Mesodermal cell (in vitro differentiated cells): ENCODE measurements around the gene CD9.

Experiments
- H3K27ac ChIP-seq: 2 replicates; pipeline ENCODE4 v1.7.0; 2013; ENCODE audit warnings: mild to moderate bottlenecking, low read depth, low read length, moderate library complexity; ENCODE audit not compliant: severe bottlenecking
- H3K36me3 ChIP-seq: 2 replicates; pipeline ENCODE4 v1.7.1; 2013; ENCODE audit warnings: mild to moderate bottlenecking, low read length, moderate library complexity; ENCODE audit not compliant: control insufficient read depth, insufficient read depth
- H3K4me1 ChIP-seq: one replicate; pipeline ENCODE4 v1.7.1; 2013; ENCODE audit warnings: mild to moderate bottlenecking, low read length; ENCODE audit not compliant: insufficient read depth, control insufficient read depth, poor library complexity, severe bottlenecking
- H3K4me3 ChIP-seq: 2 replicates; pipeline ENCODE4 v1.7.0; 2013; ENCODE audit warnings: low read length, control low read depth, mild to moderate bottlenecking; ENCODE audit not compliant: insufficient read depth, poor library complexity, severe bottlenecking; ENCODE audit errors: extremely low read depth
- H3K9me3 ChIP-seq: 2 replicates; pipeline ENCODE4 v1.7.1; 2013; ENCODE audit warnings: mild to moderate bottlenecking, low read length, moderate library complexity; ENCODE audit not compliant: control insufficient read depth
- WGBS, 2 experiments: methylation state at CpG; one replicate each; pipeline ENCODE4 v1.1.5; 2013; ENCODE audit warnings: missing lambda C conversion rate in 2 of 2; ENCODE audit not compliant: insufficient coverage in 2 of 2; 5-methylcytosine and 5-hydroxymethylcytosine counted together

Gene CD9

GRCh38 chr12:6224550-6224949, 24.4 kb downstream of the CD9 start:
- H3K4me1 ChIP-seq: peaks cover 23% of the 10 kb centered on the region
- no peaks in the 10 kb centered on the region for H3K9me3 ChIP-seq
- H3K36me3 ChIP-seq: peaks cover 16% of the 10 kb centered on the region
- no peak overlapping the region for H3K4me3 ChIP-seq
- no peak overlapping the region for H3K27ac ChIP-seq
- WGBS, 2 experiments: 87 to 97% methylated on average over 10 of the region's 10 CpGs

DNA sequence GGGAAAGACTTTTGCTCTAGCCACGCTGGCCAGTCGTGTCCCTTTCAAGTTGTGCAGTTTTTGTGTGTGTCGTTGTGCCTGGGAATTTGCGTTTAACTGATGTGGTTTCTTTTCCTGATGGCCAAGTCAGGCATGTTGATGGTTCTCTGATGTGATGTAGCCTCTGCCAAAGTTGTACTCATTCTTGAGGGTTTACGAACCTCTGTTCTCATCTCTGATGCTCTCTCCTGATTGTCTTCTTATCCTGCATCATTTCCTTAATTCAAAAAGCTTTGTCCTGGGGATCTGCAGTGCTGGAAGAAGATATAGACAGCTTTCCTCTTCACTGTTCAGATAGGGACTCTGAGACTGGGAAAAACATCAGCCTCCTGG, 25.4 kb downstream of the CD9 start:
- peaks cover 12% of the 10 kb centered on the region for H3K36me3 ChIP-seq
- H3K4me1 ChIP-seq: peaks cover 34% of the 10 kb centered on the region
- H3K9me3 ChIP-seq: no peaks in the 10 kb centered on the region
- 79 to 95% methylated on average over 2 to 4 of the region's 5 CpGs for WGBS, 2 experiments
- H3K4me3 ChIP-seq: no peak overlapping the region
- peak overlapping the region; percentile 53 for H3K27ac ChIP-seq

- WGBS, 2 experiments: 86 to 90% methylated on average over 7 to 9 of the region's 12 CpGs
- Histone ChIP-seq H3K9me3 (no peaks in the 10 kb centered on the region), H3K27ac (peak overlapping the region; percentile 53), H3K4me1 (peaks cover 39% of the 10 kb centered on the region), H3K36me3 (peaks cover 12% of the 10 kb centered on the region), H3K4me3 (no peak overlapping the region)
Observed at GRCh38 chr12:6226002-6226678, 25.9 kb downstream of the CD9 start.

DNA sequence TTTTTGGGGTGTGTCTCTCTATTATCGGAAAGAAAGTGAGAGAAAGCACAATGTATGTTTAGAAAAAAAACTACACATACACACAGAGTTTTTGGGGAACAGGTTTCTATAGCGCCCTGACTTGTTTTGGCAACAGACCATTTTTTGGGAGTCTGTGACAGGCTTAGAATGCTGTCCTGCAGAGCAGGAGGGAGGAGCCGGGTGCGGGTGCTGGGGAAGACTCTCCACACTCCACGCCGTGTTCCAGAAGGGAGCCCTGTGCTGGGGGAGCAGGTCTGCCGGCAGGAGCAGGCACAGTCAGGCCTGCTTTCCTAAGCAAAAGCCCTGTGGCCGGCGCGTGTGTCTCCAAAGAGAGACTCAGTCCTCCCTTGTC, 26.5 kb downstream of the CD9 start:
- 87 to 88% methylated on average over 6 to 7 of the region's 10 CpGs for WGBS, 2 experiments
- H3K9me3 ChIP-seq: no peaks in the 10 kb centered on the region
- H3K4me1 ChIP-seq: peaks cover 43% of the 10 kb centered on the region
- peaks cover 12% of the 10 kb centered on the region for H3K36me3 ChIP-seq
- H3K4me3 ChIP-seq: no peak overlapping the region
- H3K27ac ChIP-seq: peak overlapping the region; percentile 53

DNA sequence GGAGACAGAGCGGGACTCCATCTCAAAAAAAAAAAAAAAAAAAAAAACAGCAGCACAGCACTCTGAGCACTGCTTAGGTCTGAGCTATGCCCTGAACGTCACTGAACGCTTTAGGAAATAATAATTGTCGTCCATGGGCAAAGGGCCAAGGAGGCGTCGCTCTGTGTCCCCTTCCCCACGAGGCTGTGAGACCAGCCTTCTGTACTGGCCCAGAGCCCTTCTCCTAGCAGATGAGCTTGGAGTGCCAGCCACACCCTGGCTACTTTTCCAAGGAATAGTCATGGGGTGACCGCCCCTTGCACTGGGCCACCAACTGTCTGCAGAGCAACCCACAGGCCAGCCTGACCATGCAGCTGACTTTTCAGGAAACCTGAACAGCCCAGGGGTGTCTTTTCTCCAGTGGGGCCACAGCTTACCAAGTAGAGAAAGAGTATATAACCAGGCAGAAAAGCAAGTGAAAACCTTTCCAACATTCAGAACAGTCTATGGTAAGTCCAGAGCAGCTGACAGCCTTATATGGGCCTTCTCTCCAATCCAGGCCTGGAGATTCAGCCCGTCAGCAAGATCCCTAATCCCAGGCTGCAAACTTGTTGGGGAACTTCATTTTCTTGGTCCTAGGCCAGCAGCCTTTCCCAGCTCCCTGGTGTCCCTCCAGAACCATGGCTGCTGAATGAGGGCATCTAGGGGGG, 28.5 kb downstream of the CD9 start:
- no peak overlapping the region for H3K4me3 ChIP-seq
- H3K9me3 ChIP-seq: no peaks in the 10 kb centered on the region
- H3K36me3 ChIP-seq: peaks cover 15% of the 10 kb centered on the region
- H3K27ac ChIP-seq: no peak overlapping the region
- H3K4me1 ChIP-seq: peaks cover 43% of the 10 kb centered on the region
- 93 to 99% methylated on average over 7 to 8 of the region's 9 CpGs for WGBS, 2 experiments

DNA sequence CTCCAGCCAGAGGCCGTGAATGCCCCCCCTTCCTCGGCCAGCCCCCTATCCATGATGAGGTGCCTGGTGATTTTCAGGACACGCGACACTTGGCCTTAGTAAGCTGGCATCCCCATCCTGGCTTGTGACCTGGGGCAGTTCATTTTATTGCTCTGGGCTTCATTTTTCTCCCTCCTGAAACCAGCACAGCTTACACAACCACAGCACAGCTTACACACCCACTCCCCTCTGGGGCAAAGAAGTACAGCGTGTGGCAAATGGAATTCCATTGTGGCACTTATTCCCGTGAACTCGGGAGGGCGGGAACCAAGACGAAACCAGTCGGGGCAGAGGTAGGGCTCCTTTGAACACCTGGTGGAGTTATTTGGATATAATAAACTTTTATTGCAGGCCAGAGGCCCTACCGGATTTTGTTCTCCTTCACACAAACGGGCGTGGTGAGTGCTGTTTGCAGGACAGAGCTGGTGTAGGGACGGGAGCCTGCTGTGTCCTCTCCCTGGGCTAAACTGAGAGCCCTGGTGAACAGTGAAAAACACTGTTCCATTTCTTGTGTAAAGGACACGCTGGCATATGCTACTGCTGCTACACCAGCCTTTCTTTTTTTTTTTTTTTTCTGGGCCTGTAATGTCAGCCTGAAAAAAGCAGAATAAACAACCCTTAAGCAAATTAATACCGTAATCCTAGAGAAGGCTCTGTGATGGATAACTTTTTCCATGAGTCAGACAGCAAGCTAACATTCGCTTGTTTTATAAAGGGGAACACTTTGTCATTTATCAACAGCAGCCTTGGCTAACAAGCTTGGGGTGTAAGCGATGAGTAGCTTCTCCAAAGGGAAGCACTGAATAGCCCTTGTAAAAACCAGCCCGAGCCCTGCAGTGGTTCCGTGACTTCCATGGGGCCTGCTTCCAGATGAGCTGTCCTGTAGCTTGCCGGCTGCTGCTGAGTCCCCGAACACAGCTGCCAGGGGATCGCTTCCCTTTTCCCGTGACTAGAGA, 29.3 kb downstream of the CD9 start:
- Histone ChIP-seq H3K27ac (peak overlapping the region; percentile 67), H3K4me1 (peaks cover 43% of the 10 kb centered on the region), H3K36me3 (peaks cover 14% of the 10 kb centered on the region), H3K9me3 (no peaks in the 10 kb centered on the region), H3K4me3 (no peak overlapping the region)
- WGBS, 2 experiments: 88 to 90% methylated on average over 17 of the region's 24 CpGs

DNA sequence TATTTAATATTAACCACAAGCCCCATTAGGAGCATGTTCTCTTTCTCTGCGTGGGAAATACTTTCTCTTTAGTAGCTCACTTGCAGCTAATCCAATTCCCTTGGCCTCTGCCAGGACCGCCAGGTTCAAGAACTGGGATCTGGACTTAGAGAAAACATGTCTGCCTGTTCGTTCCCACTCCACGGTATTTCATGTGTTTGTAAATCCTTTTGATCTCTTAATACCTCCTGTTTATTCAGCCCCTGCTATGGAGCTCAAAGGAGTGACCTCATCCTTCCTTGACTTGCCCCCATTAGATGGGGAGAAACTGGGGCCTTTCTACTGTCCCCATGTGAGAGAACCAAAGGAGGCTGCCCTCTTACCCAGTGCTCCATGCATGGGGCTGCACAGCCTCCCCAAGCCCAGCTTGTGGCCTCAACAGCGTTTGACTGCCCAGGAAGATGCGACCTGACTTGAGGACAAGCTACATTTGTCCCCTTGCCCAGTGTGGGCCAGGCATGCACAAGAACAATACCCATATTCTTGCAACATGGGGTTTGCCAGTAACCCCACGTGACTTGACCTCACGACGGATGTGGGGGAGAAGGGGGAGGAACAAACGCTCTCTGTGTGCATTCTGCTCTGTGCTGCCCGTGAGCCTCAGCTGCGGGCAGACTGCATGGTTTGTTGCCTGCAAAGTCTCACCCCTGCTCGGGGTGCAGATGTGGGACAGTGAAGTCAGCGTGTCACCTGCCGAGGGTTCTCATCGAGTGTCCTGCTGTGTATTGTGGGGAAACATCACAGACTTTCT, 30.3 kb downstream of the CD9 start:
- no peak overlapping the region for H3K4me3 ChIP-seq

DNA sequence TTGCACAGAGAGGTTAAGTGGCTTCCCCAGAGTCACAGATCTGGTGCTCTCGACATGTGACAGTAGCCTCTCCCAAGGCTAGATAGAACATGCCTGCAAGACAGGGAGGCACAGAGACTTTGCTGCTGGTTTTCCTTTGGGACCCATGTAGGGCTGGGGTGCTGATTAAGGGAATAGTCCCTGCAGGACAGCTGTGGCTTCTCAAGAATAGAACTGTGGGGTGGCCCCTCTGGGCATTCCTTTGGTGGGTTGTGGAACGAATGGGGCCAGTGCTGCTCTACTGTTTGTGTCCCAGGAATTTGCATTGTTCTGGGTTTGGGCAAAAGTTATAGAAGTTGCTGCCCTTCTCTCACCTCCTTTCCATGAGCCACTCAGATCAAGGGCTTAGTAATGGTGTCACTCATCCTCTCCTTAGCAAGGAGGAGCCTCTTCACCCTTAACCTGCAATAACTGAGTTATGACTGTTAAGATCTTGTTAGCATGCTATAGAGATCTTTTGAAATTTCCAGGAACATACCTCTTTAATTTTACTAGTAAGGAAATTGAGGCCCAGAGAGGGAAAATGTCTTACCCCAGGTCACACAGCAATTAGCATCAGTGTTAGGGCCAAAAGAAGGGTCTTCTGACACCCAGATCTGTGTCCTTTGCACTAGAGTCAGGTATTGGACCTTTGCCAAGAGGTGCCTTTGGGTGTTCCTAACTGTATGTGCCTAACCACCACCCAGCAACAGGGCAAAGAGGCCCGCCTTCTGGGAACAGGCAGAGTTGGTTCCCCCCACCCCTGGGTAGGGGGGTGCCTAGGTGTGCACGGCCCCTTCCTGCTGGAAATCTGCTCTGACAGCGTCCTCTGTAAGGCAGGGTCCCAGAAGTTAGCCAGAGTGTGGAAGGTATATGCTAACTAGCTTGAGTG, 31.4 kb downstream of the CD9 start:
- H3K27ac ChIP-seq: peak overlapping the region; percentile 16
- H3K4me1 ChIP-seq: peaks cover 38% of the 10 kb centered on the region
- no peaks in the 10 kb centered on the region for H3K9me3 ChIP-seq

More for the DNA sequence above, 30.3 kb downstream of the CD9 start:
- no peaks in the 10 kb centered on the region for H3K9me3 ChIP-seq
- H3K27ac ChIP-seq: peak overlapping the region; percentile 67
- H3K4me1 ChIP-seq: peaks cover 43% of the 10 kb centered on the region
- WGBS, 2 experiments: 94 to 95% methylated on average over 11 to 16 of the region's 16 CpGs
- peaks cover 16% of the 10 kb centered on the region for H3K36me3 ChIP-seq

DNA sequence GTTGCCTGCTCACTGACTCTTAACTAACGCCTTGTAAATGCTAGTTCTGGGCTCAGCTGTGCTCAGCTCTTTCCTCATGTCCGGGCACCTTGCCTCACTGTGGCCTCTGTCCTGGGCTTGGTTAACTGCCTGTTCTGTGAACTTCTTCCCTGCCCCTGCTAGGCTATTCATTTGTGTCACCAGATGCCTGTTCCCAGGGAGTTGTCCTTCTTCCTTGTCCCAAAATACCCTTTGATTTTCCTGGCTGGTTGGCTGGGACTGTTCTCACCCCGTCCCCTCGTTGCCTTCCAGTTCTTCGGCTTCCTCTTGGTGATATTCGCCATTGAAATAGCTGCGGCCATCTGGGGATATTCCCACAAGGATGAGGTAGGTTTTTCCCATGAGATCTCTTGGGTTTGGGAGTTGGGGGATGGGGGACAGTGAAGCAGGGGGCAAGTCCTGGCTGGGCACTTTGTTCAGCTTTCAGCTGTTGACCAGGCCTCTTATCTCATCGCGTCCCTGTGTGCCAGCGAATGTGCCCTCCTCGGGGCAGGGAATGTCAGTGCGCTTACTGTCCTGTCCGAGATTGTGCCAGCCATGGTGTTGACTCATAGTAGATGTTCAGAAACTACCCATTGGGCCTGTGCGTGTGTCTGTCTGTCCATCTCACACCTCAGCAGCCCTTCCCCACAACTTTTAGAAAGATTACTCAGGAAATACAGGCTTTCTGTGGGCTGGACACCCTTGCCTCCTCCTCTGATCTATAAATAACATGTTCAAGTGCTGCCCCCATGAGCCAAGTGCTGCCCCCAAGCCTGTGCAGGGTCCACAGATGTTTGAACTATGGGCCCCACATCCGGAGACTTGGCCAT, 33.1 kb downstream of the CD9 start:
- no peaks in the 10 kb centered on the region for H3K9me3 ChIP-seq
- WGBS, 2 experiments: 95 to 96% methylated on average over 12 to 15 of the region's 15 CpGs
- no peak overlapping the region for H3K27ac ChIP-seq

More for the DNA sequence above, 31.4 kb downstream of the CD9 start:
- Histone ChIP-seq H3K36me3 (peaks cover 26% of the 10 kb centered on the region), H3K4me3 (no peak overlapping the region)
- WGBS, 2 experiments: 85 to 86% methylated on average over 5 of the region's 5 CpGs

More for the DNA sequence above, 33.1 kb downstream of the CD9 start:
- peaks cover 34% of the 10 kb centered on the region for H3K4me1 ChIP-seq
- no peak overlapping the region for H3K4me3 ChIP-seq
- peaks cover 24% of the 10 kb centered on the region for H3K36me3 ChIP-seq
